Daoy (cell line): ENCODE measurements around the gene OOSP4B. TPM values are rescaled to one million over a fixed set of nuclear protein-coding genes. Genes with fewer than 3 reads are reported as not detected.
A peak's percentile ranks its signal among the peaks of the same experiment; 100 is the strongest.
"Not testable (repeated sequence)": the region's sequence is repeated elsewhere in the genome, so short reads cannot be mapped to it uniquely, and the experiment has no call there.

Experiments
- DNase-seq: peaks from one replicate; pipeline ENCODE4 v3.0.0-alpha.2; 2015; ENCODE audit warnings: low read depth
- total RNA-seq: library from RNA; depleted of rRNA; stranded (reverse); fragments of >200 nt; shearing (Covaris generic); gene quantifications from 2 replicates; pipeline ENCODE4 v1.2.3, GENCODE V29; 2014; rRNA removed

Gene OOSP4B
- not detected in 2 replicates for total RNA-seq

- DNase-seq, result no peak
Observed at GRCh38 chr11:60016881-60017280, at the start of gene OOSP4B. OOSP4B (plus strand) TSS chr11:60017181.

- no peak for DNase-seq
Observed at GRCh38 chr11:59967677-59968394, 49.1 kb upstream of the OOSP4B start.

GRCh38 chr11:59968395-59968783 is 48.6 kb upstream of the OOSP4B start:
- no peak for DNase-seq

GRCh38 chr11:59973097-59973496 is 43.9 kb upstream of the OOSP4B start:
- no peak for DNase-seq

- no peak for DNase-seq
Observed at GRCh38 chr11:59981106-59981770, 35.7 kb upstream of the OOSP4B start.

- not testable (repeated sequence) for DNase-seq
Observed at GRCh38 chr11:59982037-59982436, 34.9 kb upstream of the OOSP4B start.

- DNase-seq, result no peak
Observed at GRCh38 chr11:59983212-59983611, 33.8 kb upstream of the OOSP4B start.

- no peak for DNase-seq
Observed at GRCh38 chr11:59984368-59984767, 32.6 kb upstream of the OOSP4B start.

- DNase-seq, result no peak
Observed at GRCh38 chr11:59990421-59990820, 26.6 kb upstream of the OOSP4B start.

GRCh38 chr11:59992425-59992824 is 24.6 kb upstream of the OOSP4B start:
- no peak for DNase-seq

- DNase-seq, result no peak
Observed at GRCh38 chr11:59997800-59998199, 19.2 kb upstream of the OOSP4B start.

GRCh38 chr11:59999691-60000090 is 17.3 kb upstream of the OOSP4B start:
- no peak for DNase-seq

GRCh38 chr11:60003729-60004128 is 13.3 kb upstream of the OOSP4B start:
- DNase-seq, result no peak

GRCh38 chr11:60005360-60005759 is 11.6 kb upstream of the OOSP4B start:
- DNase-seq, result peak; percentile 21

- no peak for DNase-seq
Observed at GRCh38 chr11:60018058-60018457, 1.1 kb downstream of the OOSP4B start.

GRCh38 chr11:60020376-60020775 is 3.4 kb downstream of the OOSP4B start:
- not testable (repeated sequence) for DNase-seq

- DNase-seq, result no peak
Observed at GRCh38 chr11:60029015-60029632, 12.1 kb downstream of the OOSP4B start.

GRCh38 chr11:60040109-60040508 is 23.1 kb downstream of the OOSP4B start, which contains the start of gene OOSP2:
OOSP2 (plus strand) TSS chr11:60040409; CDS start chr11:60040460, 51 bp downstream.
- no peak for DNase-seq

GRCh38 chr11:60050422-60050821 is 33.4 kb downstream of the OOSP4B start:
- DNase-seq, result not testable (repeated sequence)

- not testable (repeated sequence) for DNase-seq
Observed at GRCh38 chr11:60050839-60051238, 33.9 kb downstream of the OOSP4B start.

- no peak for DNase-seq
Observed at GRCh38 chr11:60056349-60056969, 39.5 kb downstream of the OOSP4B start, which contains the start of gene MS4A3. MS4A3 (plus strand) TSS chr11:60056665; CDS start chr11:60061161, 4,496 bp downstream.

- DNase-seq, result peak; percentile 13
Observed at GRCh38 chr11:60059052-60059451, 42.1 kb downstream of the OOSP4B start.
